Aorta (tissue), 4 donors: ENCODE data around the gene ITSN2. TPM values are rescaled to one million over a fixed set of nuclear protein-coding genes. Genes with fewer than 3 reads are reported as not detected.

ENCODE experiments used
- polyA plus RNA-seq, 2 donors: library from polyadenylated mRNA; stranded (reverse); fragments of 200-250 nt; gene quantifications; one replicate each; pipeline ENCODE4 v1.2.3, GENCODE V29; 2013
- total RNA-seq, 2 donors: library from RNA; stranded (reverse); fragmentation: NEBNext Ultra II Directional; extraction: Animal tissue kit (Norgen Biotek cat#: 25700); gene quantifications; one replicate each; pipeline ENCODE4 v1.2.1, GENCODE V29; 2021
- donor health status: healthy with polysubstance abuse.
- donor health status: Bipolar disorder and iron deficiency.
- donor health status: DM: no; HTN: no; CAD: no.
- donor health status: DM: yes; HTN: yes; CAD: no.

ITSN2 gene
- total and polyA plus RNA-seq, 4 donors: 20.5 to 87.0 (median 43.9) TPM

Other genes starting within 250 kb of the ITSN2 start
- under 1 TPM in 1 of 2 donors, not detected in 1; 0.93 TPM for gene PFN4, start 237.2 kb downstream of the ITSN2 start, total RNA-seq
- gene PFN4, start 237.2 kb downstream of the ITSN2 start, polyA plus RNA-seq: under 1 TPM; 0.26 to 0.63 TPM
- gene FAM228B, start 237.1 kb downstream of the ITSN2 start, total RNA-seq: 10 to 100 TPM; 36.7 to 47.8 TPM
- gene FAM228B, start 237.1 kb downstream of the ITSN2 start, polyA plus RNA-seq: 10 to 100 TPM; 30.0 to 31.1 TPM
- gene FAM228A, start 185.5 kb downstream of the ITSN2 start, total RNA-seq: 1 to 10 TPM; 1.7 to 3.9 TPM
- gene FAM228A, start 185.5 kb downstream of the ITSN2 start, polyA plus RNA-seq: 1 to 10 TPM; 1.0 to 4.7 TPM
- 10 to 100 TPM; 41.6 to 68.1 TPM for gene NCOA1, start 130.7 kb upstream of the ITSN2 start, total RNA-seq
- 10 to 100 TPM in 1 of 2 donors, 1 to 10 TPM in 1; 6.5 to 11.8 TPM for gene NCOA1, start 130.7 kb upstream of the ITSN2 start, polyA plus RNA-seq